Left ventricle myocardium superior (tissue), 1 donor: Measurements from ENCODE around the gene ADGRD2. TPM values are rescaled to one million over a fixed set of nuclear protein-coding genes. Genes with fewer than 3 reads are reported as not detected.
A peak's percentile ranks its signal among the peaks of the same experiment; 100 is the strongest.

ENCODE experiments used
- ATAC-seq: fragments of 200-7000 bp; cut with Tn5 transposase; one replicate; pipeline ENCODE4 v1.9.1; 2020; ENCODE audit warnings: mild to moderate bottlenecking, moderate library complexity
- DNase-seq: peaks from one replicate; pipeline ENCODE4 v3.0.0-alpha.2; 2020
- intact Hi-C: fragments of 100-400 bp; cut with micrococcal nuclease; formaldehyde crosslinking; loops from one replicate; pipeline ENCODE4 v1.11.0; 2022
- total RNA-seq: library from RNA; stranded (reverse); fragmentation: NEBNext Ultra II Directional; extraction: Animal tissue kit (Norgen Biotek cat#: 25700); gene quantifications from one replicate; pipeline ENCODE4 v1.2.1, GENCODE V29; 2021
- donor health status: DM: no; HTN: yes; CAD: no; lungs with severe emphysema.

Gene ADGRD2
- total RNA-seq, 1 donor from 2014 or later, result not detected

DNA sequence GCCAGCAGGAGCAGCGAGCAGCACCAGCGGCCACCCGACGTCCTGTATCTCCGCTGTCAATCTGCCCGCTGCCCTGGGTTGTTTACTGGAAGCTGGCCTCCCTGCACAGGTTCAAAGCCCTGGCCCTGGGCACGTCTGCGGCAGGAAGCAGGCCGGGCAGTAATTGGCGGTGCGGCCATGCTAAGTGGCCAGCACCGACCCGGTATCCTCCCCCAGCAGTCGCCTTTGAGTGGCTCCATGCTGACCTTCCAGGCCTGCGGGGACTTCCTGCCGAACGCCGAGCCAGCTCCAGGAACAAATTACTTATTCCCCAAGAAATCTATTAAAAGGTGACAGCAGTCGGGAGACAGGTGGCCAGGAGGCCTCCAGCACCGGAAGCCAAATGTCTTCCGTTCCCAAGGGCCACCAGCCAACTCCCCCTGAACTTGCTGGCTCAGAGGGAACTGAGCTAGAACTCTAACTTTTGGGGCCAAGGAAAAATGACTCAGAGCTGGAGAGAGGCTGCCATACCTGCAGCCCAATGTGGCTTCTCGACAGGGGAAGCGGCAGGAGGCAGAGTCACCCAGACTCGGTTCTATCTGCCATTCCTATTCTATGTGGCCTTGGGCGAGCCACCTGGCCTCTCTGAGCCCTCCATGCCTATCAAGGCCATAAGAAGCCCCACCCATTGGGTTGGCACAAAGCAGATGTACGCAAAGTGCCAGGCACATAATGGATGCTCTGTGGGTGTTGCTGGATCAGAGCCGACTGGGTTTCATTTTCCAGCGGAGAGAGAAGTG lies 21.3 kb upstream of the ADGRD2 start:
- no peak for DNase-seq
- no peak for ATAC-seq
- intact Hi-C loops, result no loop called here

DNA sequence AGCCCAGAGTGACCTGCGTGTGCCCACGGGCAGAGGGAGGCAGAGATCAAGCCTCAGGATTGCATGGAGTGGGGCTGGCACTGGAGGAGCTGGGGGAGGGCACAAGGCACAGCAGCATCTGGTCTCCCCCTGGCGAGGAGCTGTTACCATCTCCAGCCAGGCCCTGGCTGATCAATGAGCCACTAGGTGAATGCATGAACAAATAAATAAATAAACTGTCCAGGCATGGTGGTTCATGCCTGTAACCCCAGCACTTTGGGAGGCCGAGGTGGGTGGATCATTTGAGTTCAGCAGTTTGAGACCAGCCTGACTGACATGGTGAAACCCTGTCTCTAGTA lies 20.8 kb upstream of the ADGRD2 start:
- ATAC-seq, result no peak
- DNase-seq, result no peak

DNA sequence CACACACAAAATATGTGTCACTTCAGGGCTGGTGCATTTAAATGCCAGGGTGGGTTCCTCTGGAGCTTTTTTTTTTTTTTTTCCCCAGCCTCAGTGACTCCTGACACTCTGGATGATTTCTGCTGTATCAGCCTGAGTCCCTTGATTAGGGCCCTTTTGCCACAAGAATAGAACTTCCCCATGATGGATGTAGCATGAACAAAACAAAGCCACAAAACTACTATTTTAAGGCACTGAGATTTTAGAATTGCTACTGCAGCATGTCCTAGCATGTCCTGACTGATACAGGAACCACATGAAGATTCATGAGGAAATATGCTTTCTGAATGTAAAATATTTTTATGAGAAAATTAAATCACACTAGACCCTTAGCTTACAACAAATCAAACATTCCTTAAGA lies 13.9 kb upstream of the ADGRD2 start:
- intact Hi-C loops, result no loop called here
- no peak for DNase-seq
- ATAC-seq, result no peak

More for the DNA sequence above, 20.8 kb upstream of the ADGRD2 start:
- intact Hi-C loops, result no loop called here

DNA sequence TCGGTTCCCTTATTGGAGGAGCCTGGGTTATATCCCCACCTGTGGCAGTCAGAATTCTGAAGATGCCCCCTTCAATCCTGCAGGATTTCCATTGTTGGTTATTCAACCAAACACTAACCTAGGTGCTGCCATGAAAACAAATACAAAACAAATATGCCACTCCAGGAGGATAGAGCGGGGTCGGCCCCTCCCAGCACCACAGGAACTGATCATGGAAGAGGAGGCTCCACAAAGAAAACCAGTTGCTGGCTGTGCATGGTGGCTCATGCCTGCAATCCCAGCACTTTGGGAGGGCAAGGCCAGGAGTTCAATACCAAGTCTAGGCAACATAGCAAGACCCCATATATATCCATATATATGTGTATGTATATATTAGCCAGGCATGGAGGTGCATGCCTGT lies 13.2 kb upstream of the ADGRD2 start:
- DNase-seq (no peak), ATAC-seq (no peak)
- intact Hi-C loops, result no loop called here

DNA sequence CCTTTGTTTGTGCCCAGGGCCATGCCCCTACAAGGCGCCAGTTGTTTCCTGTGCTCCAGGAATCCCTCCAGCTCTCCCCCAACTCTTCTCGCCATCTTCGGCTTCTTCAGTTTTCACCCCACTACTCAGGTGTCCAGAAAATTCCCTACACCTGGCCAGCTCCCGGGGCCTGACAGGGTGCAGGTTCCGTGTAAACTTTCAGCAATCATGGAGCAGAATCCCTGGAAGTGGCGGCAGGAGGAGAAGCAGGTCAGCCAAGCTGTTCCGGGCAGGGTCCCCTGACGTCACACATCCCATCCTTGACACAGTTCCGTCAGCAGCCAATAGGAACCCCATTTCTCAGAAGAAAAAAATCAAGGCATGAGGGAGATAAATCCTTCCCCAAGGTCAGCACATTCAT lies 12.2 kb upstream of the ADGRD2 start:
- ATAC-seq (no peak), DNase-seq (no peak)
- intact Hi-C loops, result no loop called here

DNA sequence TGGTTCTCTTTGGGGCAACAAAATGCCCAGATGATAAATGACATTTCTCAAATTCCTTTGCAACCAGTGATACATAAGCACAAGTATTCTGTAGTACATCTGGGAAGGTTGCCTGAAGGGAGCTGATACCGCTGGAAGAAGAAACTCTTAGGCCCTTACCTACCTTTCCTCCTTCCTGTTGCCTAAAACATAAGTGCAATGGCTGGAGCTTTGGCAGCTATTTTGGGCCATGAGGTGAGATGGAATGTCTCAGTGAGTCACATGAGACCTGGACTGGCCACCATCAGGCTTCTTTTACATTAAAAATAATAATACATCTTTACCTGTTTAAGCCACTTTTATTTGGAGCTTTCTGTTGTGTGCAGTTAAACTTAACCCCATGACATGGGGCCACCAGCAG lies 11.2 kb upstream of the ADGRD2 start:
- intact Hi-C loops, result no loop called here
- no peak for DNase-seq
- ATAC-seq, result no peak

DNA sequence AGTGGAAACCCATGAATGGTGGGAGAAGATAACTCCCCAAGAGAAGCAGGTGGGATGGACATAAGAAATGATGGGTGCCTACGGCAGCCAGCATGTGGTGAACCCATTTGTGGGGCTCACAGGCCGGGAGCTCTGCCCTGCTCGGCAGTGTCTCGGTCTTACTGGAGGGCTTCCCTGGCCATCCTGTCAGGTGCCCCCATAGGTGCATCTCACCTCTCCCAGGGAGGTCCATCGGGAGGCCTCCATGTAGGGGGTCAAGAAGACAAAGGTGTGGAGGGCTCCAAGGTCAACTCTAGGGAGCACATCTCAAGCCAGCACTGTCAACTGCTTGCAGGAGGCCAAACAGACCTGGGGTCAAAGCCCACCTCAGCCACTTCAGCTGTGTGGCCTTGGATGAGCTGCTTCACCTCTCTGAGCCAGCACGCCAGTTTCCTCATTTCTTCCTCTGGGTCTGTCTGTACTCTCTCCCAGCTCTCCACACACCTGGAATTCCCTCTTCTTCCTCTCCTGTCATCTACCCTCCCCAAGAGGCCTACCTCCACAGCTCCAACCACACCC lies 10.5 kb upstream of the ADGRD2 start:
- intact Hi-C loops, result no loop called here
- no peak for DNase-seq
- ATAC-seq, result no peak

DNA sequence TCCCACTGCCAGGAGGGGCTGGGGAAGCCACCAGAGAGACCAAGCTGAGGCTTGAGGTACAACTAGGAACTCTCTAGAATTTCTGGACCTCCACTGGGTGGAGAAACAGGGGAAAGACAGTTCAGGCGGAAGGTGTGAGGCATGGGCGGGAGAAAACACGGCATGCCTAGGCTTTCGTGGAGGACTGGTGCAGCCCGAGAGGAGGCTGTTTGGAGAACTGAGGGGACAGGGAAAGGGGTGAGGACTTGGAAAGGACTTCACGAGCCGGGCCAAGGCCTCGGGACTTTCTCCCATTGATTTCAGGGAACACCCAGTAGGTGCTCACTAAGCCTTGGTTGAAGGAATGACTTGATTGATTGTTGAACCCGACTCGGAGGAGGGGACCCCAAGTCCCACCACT lies 9.5 kb upstream of the ADGRD2 start:
- no peak for ATAC-seq
- intact Hi-C loops, result no loop called here

DNA sequence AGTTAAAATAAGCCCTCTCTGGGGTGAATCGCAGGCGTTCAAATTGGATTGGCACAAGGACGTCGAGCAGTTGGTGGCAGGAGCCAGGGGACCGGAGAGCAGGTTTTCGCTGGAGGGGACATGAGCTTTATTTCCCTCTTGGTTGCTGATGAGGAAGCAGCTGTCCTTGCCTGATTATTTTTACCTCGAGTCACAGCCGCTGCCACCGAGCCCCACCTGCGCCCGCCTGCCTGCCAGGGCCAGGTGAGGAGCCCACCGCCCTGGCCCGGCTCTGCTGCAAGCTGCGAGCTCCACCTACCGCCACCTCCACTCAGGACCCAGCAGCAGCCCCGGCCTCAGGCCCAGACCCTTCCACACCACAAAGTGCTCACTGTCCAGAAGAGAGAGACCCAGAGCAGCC lies 9.0 kb upstream of the ADGRD2 start:
- intact Hi-C loops, result no loop called here
- ATAC-seq (no peak), DNase-seq (no peak)

More for the DNA sequence above, 9.5 kb upstream of the ADGRD2 start:
- no peak for DNase-seq

DNA sequence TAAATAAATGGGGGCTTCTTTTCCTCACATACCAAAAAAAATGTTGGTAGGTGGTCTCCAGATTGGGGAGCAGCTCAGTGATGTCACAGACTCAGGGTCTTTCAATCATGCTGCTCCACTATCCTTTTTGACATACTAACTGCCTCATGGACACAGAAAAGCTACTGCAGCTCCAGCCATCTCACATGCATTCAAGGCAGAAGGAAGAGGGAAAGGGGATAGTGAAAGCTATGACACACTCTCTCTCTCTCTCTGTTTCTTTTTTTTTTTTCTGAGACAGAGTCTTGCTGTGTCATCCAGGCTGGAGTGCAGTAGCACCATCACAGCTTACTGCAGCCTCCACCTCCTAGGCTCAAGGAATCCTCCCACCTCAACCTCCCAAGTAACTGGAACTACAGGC lies 7.9 kb upstream of the ADGRD2 start:
- no peak for ATAC-seq
- intact Hi-C loops, result no loop called here
- DNase-seq, result no peak

DNA sequence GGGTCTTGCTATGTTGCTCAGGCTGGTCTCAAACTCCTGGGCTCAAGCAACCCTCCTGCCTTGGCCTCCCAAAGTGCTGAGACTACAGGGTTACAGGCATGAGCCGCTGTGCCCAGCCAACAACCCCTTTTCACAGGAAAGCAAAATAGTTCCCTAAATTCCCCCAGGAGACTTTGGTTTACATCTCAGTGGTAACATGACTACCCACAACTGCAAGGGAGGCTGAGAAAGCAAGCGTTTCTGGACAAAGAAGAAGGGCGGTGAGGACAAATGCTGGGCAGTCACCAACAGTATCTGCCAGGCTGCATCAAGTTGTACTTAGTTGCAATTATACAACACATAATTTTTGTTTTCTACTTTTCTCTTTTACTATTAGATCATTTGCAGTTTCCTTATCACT lies 7.4 kb upstream of the ADGRD2 start:
- intact Hi-C loops, result no loop called here
- no peak for DNase-seq
- no peak for ATAC-seq

DNA sequence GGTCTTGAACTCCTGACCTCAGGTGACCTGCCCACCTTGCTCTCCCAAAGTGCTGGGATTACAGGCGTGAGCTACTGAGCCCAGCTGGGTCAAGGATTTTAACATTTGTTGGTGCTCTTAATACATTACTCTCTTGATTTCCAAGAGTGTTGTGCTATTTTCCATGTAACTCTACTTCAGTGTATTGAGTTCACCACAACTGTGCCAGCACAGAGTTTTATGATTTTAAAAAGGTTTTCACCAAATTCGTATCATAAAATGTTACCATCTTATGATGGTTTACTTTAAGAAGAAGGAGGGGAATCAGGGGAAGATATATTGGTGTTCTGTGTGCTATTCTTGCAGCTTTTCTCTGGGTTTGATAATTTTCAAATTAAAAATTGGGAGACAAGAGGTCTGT lies 6.6 kb upstream of the ADGRD2 start:
- ATAC-seq (no peak), DNase-seq (no peak)
- intact Hi-C loops, result no loop called here

DNA sequence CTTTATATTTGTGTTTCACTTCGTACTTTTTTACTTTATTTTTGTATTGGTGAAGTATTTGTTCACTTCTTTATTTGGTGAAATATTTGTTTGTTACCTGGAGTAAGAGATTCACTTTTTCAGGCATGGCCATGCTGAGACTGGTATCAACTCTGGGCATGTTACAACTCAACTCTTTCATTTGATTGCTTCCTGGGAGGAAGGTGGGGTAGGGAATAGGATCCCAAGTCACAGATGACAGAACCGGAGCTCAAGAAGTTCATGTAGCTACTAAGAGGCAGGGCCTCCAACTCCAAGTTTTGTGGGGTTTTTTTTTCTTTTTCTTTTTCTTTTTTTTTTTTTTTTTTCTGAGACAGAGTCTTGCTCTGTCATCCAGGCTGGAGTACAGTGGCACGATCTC lies 6.1 kb upstream of the ADGRD2 start:
- intact Hi-C loops, result no loop called here
- DNase-seq, result no peak
- no peak for ATAC-seq

DNA sequence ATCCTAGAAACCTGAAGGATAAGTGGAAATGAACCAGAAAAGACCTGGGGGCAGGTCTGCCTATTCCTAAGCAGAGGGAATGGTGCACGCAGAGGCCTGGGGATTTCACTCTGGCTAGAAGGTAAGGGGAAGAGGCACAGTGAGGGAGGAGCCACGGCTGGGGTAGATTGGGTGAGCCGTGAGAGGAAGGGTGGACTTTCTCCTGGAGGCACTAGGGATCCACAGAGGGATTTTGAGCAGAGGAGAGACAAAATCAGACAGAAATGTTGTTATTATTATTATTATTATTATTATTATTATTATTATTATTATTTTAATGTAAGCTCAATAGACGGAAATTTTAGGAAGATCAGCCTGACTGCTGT lies 3.0 kb upstream of the ADGRD2 start:
- DNase-seq (no peak), ATAC-seq (no peak)
- intact Hi-C loops, result no loop called here

DNA sequence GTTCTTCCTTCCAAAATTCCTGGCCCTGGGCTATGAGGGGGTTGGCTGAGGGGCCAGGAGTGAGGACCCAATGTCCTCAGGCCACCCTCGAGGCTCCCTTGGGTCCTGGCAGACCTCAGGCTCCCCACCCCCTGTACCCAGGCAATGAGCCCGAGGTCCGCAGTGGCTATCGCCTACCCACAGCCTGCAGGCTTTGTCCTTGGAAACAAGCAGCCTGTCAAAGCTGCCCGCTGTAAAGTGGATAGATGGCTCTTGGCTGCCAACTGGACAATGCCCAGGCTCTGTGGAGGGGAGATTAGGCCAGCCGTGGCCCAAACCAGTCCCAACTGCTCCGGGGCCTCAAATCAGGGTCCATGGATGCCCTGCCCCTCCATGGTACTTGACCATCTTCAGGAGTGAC lies 2.2 kb upstream of the ADGRD2 start:
- DNase-seq, result peak; percentile 83
- peak; percentile 99 for ATAC-seq
- intact Hi-C loops, result no loop called here

DNA sequence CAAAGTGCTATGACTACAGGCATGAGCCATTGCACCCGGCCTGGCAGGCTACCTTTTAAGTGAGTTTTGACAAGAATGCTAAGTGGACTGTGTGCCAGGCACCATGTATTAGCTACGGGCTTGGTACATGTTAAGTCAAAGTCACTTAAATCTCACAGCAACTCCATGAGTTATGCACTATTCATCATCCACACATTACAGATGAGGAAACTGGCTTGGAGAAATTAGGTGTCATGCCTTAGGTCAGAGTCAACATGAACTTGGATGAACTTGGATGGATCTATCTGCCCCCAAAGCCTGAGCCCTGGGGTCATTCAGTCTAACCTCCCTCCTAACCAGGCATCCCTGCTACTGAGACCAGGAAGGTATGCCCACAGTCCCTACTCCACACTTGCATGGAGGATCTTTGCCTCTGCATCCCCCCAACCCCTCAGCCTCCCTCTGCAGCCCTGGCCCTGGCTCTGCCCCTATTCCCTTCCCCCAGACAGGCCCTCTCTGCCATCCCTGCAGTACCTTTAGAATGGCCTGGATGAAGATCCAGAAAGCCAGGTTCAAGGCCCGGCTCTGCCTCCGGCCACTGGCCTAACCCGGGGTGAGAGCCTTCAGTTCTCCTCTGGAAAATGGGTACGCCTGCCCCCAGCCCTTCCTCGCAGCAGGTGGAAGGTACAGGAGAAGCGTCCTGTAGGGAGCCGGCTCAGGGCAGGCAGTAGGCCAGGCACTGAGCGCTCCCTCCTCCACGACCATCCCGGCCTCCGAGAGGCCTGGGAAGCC lies 685 bp upstream of the ADGRD2 start:
- no peak for DNase-seq
- intact Hi-C loops, result no loop called here
- ATAC-seq, result no peak

DNA sequence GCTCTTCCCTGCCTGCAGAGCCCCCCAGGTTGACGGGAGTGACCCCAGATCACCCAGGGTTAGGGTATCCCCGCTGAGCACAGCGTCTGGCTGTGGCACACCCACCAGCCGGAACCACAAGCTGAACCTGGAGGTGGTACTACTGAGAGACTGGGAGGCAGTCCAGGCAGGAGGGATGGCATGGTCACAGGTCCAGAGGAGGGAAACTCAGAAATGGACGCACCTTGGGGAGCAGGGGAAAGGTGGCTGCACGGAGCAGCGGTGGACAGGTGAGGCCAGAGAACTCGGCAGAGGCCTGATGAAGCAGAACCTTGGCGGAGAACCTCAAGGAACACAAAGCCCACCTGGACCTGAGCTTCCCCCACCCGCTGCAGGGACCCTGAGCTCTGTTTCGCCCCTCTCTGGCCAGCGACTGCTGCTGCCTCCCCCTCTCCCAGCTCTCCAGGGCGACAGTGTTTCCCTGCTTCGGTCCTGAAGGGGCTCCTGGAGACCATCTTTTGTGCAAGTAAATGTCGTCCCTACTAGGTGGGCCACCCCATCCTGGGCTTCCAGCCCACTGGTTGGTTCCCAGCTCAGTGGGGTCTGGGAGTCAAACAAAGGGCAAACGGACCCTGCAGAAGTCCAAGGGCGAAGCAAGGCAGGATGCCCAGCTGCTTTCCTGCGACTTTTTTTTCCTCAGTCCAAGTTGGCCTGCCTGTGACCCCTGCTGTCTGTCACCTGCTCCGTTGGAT lies 845 bp downstream of the ADGRD2 start:
- intact Hi-C loops, result no loop called here
- ATAC-seq, result no peak
- DNase-seq, result no peak

DNA sequence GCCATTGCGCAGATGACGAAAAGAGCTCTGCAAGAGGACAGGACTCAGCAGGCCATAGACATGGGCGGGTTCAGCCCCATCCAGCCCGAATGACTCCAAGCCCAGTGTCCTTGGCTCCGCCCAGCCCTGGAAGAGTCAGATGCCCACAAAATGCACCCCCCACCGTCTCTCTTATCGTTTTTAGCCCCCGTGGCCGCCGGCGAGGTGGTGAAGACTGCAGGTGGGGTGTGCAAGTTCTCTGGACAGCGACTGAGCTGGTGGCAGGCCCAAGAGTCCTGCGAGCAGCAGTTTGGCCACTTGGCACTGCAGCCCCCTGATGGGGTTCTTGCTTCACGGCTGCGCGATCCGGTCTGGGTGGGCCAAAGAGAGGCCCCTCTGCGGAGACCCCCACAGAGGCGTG lies 2.1 kb downstream of the ADGRD2 start:
- DNase-seq, result no peak
- ATAC-seq, result no peak
- intact Hi-C loops, result no loop called here

DNA sequence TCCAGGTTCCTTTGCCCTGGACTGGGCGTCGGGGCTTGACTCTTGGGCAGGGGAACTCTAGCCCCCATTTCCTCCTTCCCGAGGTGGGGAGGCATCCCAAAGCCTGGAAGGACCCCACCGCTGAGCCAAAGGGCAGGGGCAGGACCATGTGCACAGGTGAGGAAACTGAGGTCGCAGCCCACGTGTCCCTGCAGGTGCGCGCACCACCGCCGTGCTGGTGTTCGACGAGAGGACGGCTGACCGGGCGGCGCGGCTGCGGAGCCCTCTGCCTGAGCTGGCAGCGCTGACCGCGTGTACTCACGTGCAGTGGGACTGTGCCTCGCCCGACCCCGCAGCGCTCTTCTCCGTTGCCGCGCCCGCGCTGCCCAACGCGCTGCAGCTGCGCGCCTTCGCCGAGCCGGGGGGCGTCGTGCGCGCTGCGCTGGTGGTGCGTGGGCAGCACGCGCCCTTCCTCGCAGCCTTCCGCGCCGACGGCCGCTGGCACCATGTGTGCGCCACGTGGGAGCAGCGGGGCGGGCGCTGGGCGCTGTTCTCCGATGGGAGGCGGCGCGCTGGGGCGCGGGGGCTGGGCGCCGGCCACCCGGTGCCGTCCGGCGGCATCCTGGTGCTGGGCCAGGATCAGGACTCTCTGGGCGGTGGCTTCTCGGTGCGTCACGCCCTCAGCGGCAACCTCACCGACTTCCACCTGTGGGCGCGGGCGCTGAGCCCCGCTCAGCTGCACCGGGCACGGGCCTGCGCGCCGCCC lies 2.8 kb downstream of the ADGRD2 start:
- DNase-seq (no peak), ATAC-seq (no peak)
- intact Hi-C loops, result no loop called here
